Measurements from ENCODE around the gene ASIC3.

ASIC3 gene

GRCh38 chr7:151088856-151089699, 40.7 kb downstream of the ASIC3 start:
- intact Hi-C loops (cut with DNase I): no loop called here

DNA sequence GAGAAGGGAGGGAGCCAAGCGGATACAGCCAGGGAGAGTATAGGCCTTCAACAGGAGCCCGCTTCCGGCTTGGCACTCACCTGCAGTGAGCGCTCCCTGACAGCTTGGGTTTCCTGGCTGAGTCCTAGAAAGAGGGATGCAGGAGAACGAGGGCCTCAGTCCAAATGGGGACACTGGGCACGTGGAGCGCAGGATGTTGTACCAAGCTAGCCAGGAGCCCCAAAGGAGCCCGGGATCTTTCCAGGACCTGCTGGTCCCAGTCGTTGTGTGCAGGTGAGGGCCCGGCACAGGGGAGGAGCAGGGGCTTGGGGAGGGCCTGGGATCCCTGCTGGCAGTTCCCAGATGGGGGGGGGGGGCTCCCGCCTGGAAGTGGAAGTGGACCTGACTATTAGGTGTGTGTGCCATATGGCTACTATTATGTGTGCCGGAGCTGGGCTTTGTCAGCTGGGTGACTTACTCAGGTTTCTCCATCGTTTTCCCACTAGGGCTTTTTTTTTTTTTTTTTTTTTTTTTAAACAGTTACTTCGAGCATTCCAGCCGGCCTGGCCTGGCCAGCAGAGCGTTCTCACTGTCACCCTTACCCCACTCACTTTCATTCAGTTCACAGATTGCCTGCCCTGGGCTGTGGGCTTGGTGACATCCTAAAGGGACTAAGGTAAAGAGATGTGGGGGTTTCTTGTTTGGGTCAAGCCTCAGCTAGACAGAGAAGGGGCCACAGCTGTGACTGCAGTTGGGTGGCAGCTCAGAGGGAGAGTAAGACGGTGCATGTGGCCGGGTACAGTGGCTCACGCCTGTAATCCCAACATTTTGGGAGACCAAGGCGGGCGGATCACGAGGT, 41.8 kb downstream of the ASIC3 start:
- intact Hi-C loops (cut with DNase I): no loop called here
- no peak for DNase-seq

More at GRCh38 chr7:151088856-151089699, 40.7 kb downstream of the ASIC3 start:
- DNase-seq: peak in 33 of 42 donors; percentile 24 to 72 (median 51)

- DNase-seq: no peak
- intact Hi-C loops (cut with DNase I): no loop called here
Observed at GRCh38 chr7:151091003-151091402, 42.7 kb downstream of the ASIC3 start.

- intact Hi-C loops (cut with DNase I): no loop called here
- no peak for DNase-seq
Observed at GRCh38 chr7:151091431-151091830, 43.1 kb downstream of the ASIC3 start.

GRCh38 chr7:151091988-151092387, 43.7 kb downstream of the ASIC3 start:
- intact Hi-C loops (cut with DNase I): no loop called here
- no peak for DNase-seq

DNA sequence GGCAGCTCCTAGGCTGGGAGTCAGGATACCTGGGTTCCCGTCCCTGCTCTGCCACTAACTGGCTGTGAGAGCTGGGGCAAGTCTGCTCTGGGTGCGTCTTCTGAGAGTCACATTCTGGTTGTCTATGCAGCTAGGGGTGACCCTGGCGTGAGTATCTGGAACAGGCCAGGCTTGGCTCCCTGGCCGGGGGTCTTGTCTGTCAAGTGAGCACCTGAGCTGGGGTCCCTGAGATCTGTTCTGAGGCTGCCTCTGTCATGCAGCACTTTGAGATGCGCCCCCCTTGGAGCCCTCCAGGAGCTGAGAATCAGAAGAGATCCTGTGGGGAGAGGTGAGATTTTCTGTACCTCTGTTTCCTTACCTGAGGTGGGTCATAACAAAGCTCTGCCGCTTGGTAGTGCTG, 45.4 kb downstream of the ASIC3 start:
- intact Hi-C loops (cut with DNase I): no loop called here
- no peak for DNase-seq

DNA sequence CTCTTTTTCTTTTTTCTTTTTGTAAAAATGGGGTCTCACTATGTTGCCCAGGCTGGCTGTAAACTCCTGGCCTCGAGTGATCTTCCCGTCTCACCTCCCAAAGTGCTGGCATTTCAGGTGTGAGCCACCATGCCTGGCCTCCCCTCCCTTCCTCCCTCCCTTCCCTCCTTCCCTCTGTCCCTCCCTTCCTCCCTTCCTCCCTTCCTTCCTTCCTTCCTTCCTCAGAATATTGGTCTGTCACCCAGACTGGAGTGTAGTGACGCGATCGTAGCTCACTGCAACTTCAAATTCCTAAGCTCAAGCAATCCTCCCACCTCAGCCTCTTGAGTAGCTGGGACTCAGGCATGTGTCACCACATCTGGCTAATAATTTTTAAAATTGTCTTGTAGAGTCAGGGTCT, 46.3 kb downstream of the ASIC3 start:
- DNase-seq: peak in 1 of 42 donors; percentile 33
- intact Hi-C loops (cut with DNase I): no loop called here

- intact Hi-C loops (cut with DNase I): no loop called here
- peak in 1 of 42 donors; percentile 30 for DNase-seq
Observed at GRCh38 chr7:151095123-151095797, 46.9 kb downstream of the ASIC3 start.

DNA sequence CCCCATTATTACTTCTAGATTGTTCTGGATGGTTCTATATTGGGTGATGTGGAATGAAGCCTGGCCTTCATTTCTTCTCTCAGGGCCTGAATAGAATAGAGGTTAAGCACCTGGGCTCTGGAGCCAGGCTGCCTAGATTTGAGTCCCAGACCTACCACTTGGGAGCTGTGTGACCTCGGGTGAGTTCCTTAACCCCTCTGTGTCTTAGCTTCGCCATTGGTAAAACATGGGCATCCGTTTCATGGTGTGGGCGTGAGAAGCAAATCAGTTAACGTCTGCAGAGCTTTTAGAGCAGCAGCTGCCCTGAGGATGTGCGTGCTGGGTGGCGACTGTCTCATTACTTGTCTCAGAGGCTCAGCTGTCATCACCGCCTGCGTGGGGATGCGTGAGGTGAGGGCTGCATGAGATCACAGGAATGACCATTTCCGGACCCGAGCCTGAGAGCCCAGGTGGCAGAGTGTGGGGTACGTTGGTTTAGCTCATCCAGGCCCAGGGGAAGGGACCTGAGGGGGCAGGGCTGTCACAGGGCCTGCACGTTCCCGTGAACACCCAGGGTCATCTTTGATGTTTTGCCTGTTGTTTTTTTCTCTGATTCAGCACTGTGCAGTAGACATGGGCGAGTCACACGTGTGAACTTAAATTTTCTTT, 47.6 kb downstream of the ASIC3 start:
- intact Hi-C loops (cut with DNase I): no loop called here
- DNase-seq: no peak

GRCh38 chr7:151099486-151100211, 51.3 kb downstream of the ASIC3 start:
- intact Hi-C loops (cut with DNase I): no loop called here
- no peak for DNase-seq

- no peak for DNase-seq
- intact Hi-C loops (cut with DNase I): no loop called here
Observed at GRCh38 chr7:151100921-151101320, 52.6 kb downstream of the ASIC3 start.

DNA sequence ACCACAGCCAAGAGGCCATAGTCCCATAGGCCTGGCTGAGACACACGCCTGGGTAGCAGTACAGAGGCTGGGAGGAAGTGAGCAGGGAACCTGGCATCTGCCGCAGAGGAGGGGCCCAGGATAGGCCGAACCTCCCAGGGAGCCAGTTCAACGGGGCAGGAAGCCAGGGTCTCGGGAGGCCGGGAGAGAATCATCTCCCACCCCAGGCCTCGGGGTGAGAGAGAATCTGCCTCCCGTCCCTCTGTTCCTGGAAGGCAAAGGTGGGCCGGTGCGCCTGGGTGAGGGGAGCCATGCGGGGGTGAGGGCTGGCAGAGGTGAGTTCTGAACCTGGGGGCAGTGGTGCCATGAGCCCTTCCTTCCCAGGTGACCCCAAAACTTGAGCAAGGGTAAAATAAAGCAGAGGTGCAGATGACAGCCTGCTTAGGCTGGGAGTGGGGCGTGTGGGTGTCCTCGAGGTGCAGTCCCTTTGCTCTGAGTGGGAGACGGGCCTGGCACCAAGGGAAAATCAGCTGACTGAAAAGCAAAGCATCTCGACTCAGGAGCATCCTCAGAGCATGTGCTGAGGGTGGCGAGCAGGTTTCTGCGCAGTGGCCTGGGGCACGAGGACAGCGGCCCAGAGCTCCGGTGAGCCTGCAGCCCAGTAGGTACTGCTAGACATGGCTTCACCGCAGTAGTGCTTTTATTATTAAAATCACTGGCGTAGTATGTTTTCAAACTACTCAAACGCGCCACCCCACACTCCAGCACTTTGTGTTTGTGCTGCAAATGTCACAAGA, 53.5 kb downstream of the ASIC3 start:
- intact Hi-C loops (cut with DNase I): no loop called here
- DNase-seq: peak in 2 of 42 donors; percentile 41 to 45

All from head of caudate nucleus (tissue), 42 donors.